ENCODE measurements around the gene NMT1.

DNA sequence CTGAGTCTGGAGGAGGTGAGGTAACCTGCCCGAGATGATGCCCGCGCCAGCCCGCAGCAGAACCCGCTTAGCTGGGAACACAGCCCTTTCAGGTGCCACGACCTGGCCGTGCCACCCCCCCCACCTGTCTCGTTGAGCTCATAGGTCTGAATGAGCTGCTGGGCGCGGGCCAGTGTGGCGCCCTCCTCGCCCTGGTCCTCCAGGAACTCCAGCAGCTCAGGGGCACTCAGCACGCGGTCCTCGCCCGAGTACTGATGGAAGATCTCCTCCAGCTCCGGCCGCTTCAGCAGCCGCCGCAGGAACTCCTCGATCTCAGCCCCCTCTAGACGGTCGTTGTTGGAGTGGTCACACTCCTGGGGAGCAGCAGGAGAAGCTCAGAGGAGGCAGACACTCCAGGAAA, 57.6 kb downstream of the NMT1 start:
- TF ChIP-seq, protein P1, sequence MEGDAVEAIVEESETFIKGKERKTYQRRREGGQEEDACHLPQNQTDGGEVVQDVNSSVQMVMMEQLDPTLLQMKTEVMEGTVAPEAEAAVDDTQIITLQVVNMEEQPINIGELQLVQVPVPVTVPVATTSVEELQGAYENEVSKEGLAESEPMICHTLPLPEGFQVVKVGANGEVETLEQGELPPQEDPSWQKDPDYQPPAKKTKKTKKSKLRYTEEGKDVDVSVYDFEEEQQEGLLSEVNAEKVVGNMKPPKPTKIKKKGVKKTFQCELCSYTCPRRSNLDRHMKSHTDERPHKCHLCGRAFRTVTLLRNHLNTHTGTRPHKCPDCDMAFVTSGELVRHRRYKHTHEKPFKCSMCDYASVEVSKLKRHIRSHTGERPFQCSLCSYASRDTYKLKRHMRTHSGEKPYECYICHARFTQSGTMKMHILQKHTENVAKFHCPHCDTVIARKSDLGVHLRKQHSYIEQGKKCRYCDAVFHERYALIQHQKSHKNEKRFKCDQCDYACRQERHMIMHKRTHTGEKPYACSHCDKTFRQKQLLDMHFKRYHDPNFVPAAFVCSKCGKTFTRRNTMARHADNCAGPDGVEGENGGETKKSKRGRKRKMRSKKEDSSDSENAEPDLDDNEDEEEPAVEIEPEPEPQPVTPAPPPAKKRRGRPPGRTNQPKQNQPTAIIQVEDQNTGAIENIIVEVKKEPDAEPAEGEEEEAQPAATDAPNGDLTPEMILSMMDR (IDR thresholded peaks at IDR 0.05; ENCODE audit: borderline replicate concordance, extremely low read depth, low read length, poor library complexity, severe bottlenecking) = no peak
- no peak for TF ChIP-seq EZH2 (IDR thresholded peaks at IDR 0.05; ENCODE audit: borderline replicate concordance, low read depth, low read length, severe bottlenecking)
